Measurements from ENCODE around the gene CNTNAP1.
A peak's percentile ranks its signal among the peaks of the same experiment; 100 is the strongest.

CNTNAP1 gene

GRCh38 chr17:42743595-42744282, 61.4 kb downstream of the CNTNAP1 start:
- peak in 1 of 3 experiments; percentile 72 for DNase-seq

GRCh38 chr17:42744283-42744805, 62.0 kb downstream of the CNTNAP1 start:
- DNase-seq = peak; percentile 64 to 95 (median 93)

GRCh38 chr17:42744806-42745617, 62.7 kb downstream of the CNTNAP1 start, which contains the start of gene EZH1:
TSS of gene EZH1 (minus strand) at chr17:42745040. CDS start at chr17:42728941, 16,099 bp downstream.
- peak; percentile 94 to 97 (median 95) for DNase-seq

GRCh38 chr17:42748202-42748907, 66.0 kb downstream of the CNTNAP1 start:
- DNase-seq = no peak

GRCh38 chr17:42748908-42749798, 66.8 kb downstream of the CNTNAP1 start:
- DNase-seq = peak in 2 of 3 experiments; percentile 14 to 39
